Mucosa of stomach (tissue), 1 donor: ENCODE measurements around the gene SGCD.

ENCODE experiments used
- H3K27me3 ChIP-seq: one replicate; pipeline ENCODE4 v1.7.0; 2013; ENCODE audit warnings: mild to moderate bottlenecking, low read length; ENCODE audit not compliant: control insufficient read depth, insufficient read depth
- H3K36me3 ChIP-seq: one replicate; pipeline ENCODE4 v1.7.0; 2013; ENCODE audit warnings: low read length; ENCODE audit not compliant: control insufficient read depth, insufficient read depth
- H3K4me1 ChIP-seq: one replicate; pipeline ENCODE4 v1.7.0; 2013; ENCODE audit warnings: mild to moderate bottlenecking, low read length; ENCODE audit not compliant: control insufficient read depth, insufficient read depth
- H3K4me3 ChIP-seq: one replicate; pipeline ENCODE4 v1.7.0; 2013; ENCODE audit warnings: low read length
- H3K9ac ChIP-seq: one replicate; pipeline ENCODE4 v1.7.0; 2013; ENCODE audit warnings: mild to moderate bottlenecking, low read length, moderate library complexity
- H3K9me3 ChIP-seq: one replicate; pipeline ENCODE4 v1.7.0; 2013; ENCODE audit warnings: mild to moderate bottlenecking, low read length, moderate library complexity; ENCODE audit not compliant: control insufficient read depth
- donor health status: Pancreatic carcinoma.

SGCD gene

DNA sequence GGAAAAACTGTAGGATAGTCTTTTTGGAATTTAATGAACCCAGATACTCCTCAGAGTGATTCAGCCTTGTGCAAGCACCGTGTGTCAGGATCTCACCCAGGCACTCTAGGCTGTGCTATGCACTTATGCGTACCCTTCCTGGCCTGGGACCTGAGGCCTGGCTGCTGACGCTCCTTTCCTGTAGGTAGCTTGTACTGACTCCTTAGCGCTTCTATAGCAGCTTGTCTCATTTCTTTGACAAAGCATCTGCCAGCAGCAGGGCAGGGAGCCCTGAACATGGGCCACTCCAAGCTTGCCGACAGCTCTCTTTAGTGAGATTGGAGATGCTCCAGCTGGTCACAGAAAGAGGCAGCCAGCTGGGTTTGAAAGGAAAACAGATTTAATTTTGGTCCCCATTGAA, 147.3 kb downstream of the SGCD start:
- Histone ChIP-seq H3K4me1 (no peaks in the 10 kb centered on the region), H3K36me3 (no peaks in the 10 kb centered on the region), H3K27me3 (no peaks in the 10 kb centered on the region), H3K9me3 (no peaks in the 10 kb centered on the region), H3K9ac (no peak overlapping the region), H3K4me3 (no peak overlapping the region)

DNA sequence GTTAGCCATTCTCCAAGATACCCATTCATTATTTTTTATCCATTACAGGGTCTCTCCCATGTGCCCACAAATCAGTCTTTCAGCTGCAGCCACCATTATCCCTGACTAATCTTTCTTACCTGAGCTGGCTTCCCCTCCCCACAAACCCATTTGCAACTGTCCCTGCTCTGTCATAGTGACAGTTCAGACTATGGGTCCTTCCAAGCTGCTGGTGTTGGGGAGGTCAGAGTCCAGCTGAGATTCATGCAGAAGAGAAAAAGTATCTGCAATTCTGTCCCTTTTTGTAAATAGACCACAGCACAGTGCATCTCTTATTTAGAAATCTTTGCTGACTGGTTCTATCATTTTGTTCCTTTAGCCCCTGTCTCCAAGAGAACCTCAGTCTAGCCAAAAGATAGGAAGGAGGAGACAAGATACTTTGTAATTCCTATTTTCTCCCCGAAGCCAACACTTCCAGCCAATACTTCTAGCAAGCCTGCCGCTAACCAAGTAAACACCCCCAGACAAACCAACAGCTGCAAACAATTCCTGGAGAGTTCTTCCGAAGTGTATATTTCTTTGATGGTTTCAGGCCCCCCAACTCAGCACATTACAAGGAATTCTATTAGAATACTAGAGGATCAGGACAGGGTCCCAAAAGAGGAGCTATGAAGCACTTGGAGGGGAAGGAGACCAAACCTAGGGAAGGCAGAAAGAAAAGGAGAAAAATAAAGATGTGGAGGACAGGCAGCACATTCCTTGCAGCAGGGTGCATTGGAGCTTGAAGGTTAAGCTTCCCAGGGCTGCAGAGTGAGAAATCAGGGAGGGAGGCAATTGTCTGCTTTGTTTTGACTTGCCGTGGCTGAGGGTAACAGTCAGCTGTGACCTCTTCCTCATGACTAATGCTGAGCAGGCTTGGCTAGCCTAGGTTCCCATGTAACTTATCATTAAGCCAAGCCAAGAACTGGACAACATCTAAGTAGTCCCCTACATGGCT, 148.5 kb downstream of the SGCD start:
- Histone ChIP-seq H3K27me3 (no peaks in the 10 kb centered on the region), H3K9ac (no peak overlapping the region), H3K4me1 (no peaks in the 10 kb centered on the region), H3K36me3 (no peaks in the 10 kb centered on the region), H3K4me3 (no peak overlapping the region), H3K9me3 (no peaks in the 10 kb centered on the region)

DNA sequence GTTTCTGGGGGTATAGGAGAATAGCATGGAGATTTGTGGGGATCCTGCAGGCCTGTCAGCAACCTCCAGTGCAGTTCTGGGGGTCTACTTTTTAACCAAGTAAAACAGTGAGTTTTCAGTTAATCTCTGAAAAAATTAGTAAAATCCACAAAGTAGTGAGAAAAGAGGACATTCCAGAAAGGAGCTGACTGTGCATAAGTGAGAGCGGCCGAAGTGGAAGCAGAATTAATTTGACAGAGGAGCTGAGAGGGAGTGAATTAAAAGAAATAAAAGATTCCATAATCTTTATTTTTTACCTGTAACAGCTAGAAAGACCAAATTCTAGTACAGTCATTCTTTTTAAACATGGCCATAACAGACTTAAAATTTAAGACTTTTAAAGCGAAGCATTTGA, 149.2 kb downstream of the SGCD start:
- Histone ChIP-seq H3K4me3 (no peak overlapping the region), H3K9me3 (no peaks in the 10 kb centered on the region), H3K27me3 (no peaks in the 10 kb centered on the region), H3K36me3 (no peaks in the 10 kb centered on the region), H3K4me1 (no peaks in the 10 kb centered on the region), H3K9ac (no peak overlapping the region)

DNA sequence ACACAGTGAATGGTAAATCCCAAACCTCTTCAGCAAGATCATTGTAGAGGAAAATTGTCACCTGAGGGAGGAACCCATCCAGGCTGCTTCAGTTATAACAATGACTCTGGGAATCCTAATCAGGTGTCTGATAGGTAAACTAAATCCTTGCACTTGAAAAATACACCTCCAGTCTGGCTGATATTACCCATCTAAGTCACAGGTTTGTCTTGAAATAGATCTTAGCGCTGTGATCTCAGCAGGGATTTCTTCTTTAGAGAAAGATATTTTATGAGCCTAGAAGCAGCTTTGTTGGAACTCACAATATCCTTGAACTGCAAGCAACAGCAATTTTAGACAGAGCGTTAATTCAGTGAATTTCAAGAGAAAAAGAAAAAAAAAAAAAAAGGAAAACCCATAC, 149.7 kb downstream of the SGCD start:
- Histone ChIP-seq H3K27me3 (no peaks in the 10 kb centered on the region), H3K36me3 (no peaks in the 10 kb centered on the region), H3K4me1 (no peaks in the 10 kb centered on the region), H3K4me3 (no peak overlapping the region), H3K9ac (no peak overlapping the region), H3K9me3 (no peaks in the 10 kb centered on the region)

DNA sequence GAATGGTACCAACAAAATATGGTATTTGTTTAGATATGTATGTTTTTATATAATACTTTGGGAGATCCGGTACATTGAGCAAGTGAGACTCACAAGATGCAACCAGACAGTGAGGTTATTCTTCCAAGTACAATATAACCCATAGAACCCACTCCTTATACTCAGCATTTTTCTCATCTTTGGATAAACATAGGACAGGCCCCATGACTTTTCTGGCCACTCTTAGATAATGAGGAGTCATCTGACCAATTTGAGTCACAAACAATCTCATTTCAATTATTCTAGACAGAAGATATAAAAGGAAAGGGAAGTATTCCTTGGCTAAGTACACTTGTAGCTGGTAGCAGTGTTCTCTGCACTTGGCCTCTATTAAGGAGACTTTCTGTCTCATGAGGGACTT, 150.2 kb downstream of the SGCD start:
- Histone ChIP-seq H3K9ac (no peak overlapping the region), H3K4me1 (no peaks in the 10 kb centered on the region), H3K27me3 (no peaks in the 10 kb centered on the region), H3K4me3 (no peak overlapping the region), H3K9me3 (no peaks in the 10 kb centered on the region), H3K36me3 (no peaks in the 10 kb centered on the region)

DNA sequence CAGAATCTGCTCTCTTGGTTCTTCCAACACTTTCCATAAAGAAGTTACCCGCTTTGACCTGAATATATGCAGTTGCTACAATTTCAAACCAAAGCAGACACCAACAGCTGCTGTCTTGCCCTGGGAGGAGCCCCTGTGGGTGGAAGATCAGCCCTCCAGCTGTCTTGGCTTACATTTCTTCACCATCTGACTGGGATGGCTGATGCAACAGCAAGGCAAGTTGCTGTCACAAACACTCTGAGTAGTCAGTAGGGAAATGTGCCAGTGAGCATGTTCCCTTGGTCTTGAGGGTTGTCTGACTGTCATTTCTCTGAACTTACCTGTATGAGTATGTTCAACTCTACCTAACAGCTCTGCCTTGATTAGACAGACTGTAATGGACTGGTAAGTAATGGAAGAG, 152.9 kb downstream of the SGCD start:
- Histone ChIP-seq H3K27me3 (no peaks in the 10 kb centered on the region), H3K36me3 (no peaks in the 10 kb centered on the region), H3K4me3 (no peak overlapping the region)

DNA sequence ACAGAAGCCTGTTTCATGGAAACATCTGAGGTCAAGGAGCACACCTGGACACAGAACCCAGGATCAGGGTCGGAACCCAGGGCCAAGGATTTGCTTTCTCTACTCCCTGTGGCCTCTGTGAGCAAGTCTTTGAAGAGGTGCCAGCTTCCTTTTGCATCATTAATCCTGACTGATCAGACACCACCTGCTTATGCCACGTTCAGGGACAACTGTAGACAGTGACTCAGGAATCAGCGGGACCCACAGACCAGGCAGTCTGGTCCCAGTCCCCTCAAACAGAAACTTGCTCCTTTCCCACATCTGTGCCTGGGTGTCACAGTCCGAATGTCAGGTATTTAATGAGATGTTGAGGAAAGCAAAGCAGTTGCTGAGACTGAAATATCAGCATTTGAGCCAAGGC, 154.8 kb downstream of the SGCD start:
- Histone ChIP-seq H3K9me3 (no peaks in the 10 kb centered on the region), H3K4me3 (no peak overlapping the region), H3K27me3 (no peaks in the 10 kb centered on the region), H3K4me1 (no peaks in the 10 kb centered on the region), H3K36me3 (no peaks in the 10 kb centered on the region), H3K9ac (no peak overlapping the region)

More for the DNA sequence above, 152.9 kb downstream of the SGCD start:
- no peaks in the 10 kb centered on the region for H3K9me3 ChIP-seq
- no peaks in the 10 kb centered on the region for H3K4me1 ChIP-seq
- no peak overlapping the region for H3K9ac ChIP-seq

DNA sequence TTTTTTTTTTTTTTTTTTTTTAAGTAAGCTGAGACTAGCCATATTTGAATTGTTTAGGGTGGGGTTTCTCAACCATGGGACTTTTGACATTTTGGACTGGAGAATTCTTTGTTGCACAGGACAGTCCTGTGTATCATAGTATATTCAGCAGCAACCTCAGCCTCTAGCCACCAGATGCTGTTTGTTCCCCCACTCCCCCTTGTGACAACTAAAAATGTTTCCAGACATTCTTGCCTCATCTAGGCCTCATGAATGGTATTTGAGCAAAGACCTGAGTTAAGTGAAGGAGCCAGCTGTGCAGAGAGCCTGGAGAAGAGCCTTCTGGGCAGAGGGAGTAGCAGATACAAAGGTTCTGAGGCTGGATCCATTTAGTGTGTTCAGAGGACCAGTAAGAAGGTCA, 155.9 kb downstream of the SGCD start:
- H3K36me3 ChIP-seq: no peaks in the 10 kb centered on the region
- H3K4me3 ChIP-seq: no peak overlapping the region
- no peak overlapping the region for H3K9ac ChIP-seq
- no peaks in the 10 kb centered on the region for H3K27me3 ChIP-seq
- no peaks in the 10 kb centered on the region for H3K4me1 ChIP-seq
- no peaks in the 10 kb centered on the region for H3K9me3 ChIP-seq

DNA sequence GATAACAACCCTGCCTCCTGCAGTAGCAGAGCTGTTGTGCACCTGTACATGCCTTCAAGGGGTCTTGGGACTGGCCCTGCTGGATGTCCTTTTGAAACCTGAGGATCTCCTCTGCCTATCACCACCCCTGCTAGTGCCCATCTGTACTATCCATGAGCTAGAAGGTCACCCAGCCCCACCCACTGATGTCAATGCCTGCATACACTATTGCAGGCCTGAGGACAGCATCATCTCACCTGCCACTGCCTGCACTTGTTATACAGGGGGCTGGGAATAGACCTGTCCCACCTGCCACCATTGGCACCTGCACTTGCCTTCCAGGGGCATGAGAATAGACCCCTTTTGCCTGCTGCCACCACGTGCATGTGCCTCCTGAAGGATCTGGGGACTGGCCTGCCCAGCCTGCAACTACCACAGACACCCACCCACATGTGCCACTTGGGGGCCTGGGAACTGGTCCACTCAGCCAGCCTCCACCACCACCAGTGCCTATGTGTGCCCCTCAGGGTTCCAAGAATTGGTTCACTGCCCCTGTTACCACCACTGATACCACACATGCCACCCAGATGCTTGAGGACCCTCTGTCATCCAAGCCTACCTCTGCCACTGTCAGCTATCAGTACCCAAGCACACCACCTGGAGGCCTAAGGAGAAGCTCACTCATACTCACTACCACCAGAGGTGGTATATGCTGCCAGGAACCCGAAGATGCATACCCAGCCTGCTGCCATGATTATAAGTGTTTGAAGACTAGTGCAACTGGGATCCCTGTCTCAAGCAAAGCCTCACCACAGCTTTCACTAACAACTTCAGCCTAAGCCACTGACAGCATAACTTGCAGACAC, 159.7 kb downstream of the SGCD start:
- no peaks in the 10 kb centered on the region for H3K27me3 ChIP-seq
- H3K36me3 ChIP-seq: no peaks in the 10 kb centered on the region
- H3K9ac ChIP-seq: no peak overlapping the region
- no peaks in the 10 kb centered on the region for H3K9me3 ChIP-seq
- H3K4me3 ChIP-seq: no peak overlapping the region
- no peaks in the 10 kb centered on the region for H3K4me1 ChIP-seq

DNA sequence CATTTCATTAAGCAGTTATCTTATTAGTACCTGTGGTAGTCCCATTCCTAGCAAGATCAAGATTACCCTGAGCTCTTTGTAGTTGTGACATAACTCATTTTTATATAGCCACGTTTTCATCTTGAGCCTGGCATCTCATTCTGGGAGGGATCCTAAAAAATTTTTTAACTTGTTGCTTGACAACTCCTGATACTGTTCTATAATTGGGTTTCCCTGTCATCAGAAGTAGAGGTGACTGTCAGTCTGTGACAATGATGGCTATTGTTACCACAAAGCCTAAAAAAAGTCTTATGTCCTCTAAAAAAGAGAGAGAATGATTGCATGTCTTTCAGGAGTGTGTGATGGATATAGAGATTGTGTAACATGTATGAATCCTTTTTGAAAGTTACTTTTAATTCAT, 164.8 kb downstream of the SGCD start:
- Histone ChIP-seq H3K27me3 (no peaks in the 10 kb centered on the region), H3K36me3 (no peaks in the 10 kb centered on the region)

DNA sequence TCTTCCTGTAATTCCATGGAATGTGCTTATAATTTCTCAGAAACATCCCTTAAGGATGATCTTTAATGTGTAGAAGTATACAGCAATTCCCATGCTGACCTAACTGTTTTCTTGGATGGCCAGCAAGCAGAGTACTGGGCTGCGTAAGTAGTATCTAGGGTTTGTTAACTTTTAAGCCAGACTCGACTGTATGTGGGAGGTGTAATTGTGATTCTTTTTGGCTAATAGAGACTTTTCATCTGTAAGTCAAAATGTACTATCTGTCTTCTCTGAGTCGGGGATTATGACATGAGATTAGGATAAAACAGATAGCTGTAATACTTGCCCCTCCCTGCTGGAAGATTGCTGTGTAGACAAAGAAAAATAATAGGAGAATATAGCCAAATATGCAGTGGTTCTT, 169.3 kb downstream of the SGCD start:
- H3K4me3 ChIP-seq: no peak overlapping the region
- no peaks in the 10 kb centered on the region for H3K36me3 ChIP-seq
- H3K9me3 ChIP-seq: no peaks in the 10 kb centered on the region
- no peaks in the 10 kb centered on the region for H3K27me3 ChIP-seq
- no peak overlapping the region for H3K9ac ChIP-seq
- no peaks in the 10 kb centered on the region for H3K4me1 ChIP-seq

More for the DNA sequence above, 164.8 kb downstream of the SGCD start:
- Histone ChIP-seq H3K4me3 (no peak overlapping the region), H3K9ac (no peak overlapping the region), H3K4me1 (no peaks in the 10 kb centered on the region), H3K9me3 (no peaks in the 10 kb centered on the region)

DNA sequence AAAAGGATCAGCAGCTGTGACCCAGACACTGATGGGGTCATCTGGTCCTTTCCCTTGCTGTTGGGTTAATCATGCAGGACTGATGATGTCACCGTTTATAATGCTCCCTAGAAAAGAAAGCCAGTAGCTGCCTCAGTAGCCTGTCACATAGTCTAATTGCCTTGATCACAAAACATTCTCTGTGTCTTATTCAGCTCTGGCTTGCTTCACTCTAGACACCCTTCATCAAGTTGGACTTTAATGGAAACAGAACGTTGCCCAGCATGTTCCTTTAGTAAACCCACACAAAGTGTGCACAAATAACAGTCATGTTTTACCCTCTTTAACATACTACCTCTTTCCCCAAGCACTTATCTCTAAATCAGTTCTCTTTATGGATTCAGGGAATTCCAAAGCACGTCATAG, 170.8 kb downstream of the SGCD start:
- no peak overlapping the region for H3K4me3 ChIP-seq
- no peaks in the 10 kb centered on the region for H3K9me3 ChIP-seq
- H3K27me3 ChIP-seq: no peaks in the 10 kb centered on the region
- no peaks in the 10 kb centered on the region for H3K4me1 ChIP-seq
- H3K9ac ChIP-seq: no peak overlapping the region
- no peaks in the 10 kb centered on the region for H3K36me3 ChIP-seq
